ENCODE results near the gene PRKG1. TPM values are rescaled to one million over a fixed set of nuclear protein-coding genes. Genes with fewer than 3 reads are reported as not detected.
A peak's percentile ranks its signal among the peaks of the same experiment; 100 is the strongest.

PRKG1 gene
- polyA plus RNA-seq (ENCODE audit: insufficient read length in 4 of 4): 10 to 100 TPM; 12.7 to 21.2 (median 15.0) TPM

GRCh38 chr10:51074238-51075028, at the start of gene PRKG1:
TSS of gene PRKG1 (plus strand) at chr10:51074487.
- peak; percentile 56 to 69 (median 62) for DNase-seq (ENCODE audit: low read depth in 4 of 4, low spot score in 3 of 4)

DNA sequence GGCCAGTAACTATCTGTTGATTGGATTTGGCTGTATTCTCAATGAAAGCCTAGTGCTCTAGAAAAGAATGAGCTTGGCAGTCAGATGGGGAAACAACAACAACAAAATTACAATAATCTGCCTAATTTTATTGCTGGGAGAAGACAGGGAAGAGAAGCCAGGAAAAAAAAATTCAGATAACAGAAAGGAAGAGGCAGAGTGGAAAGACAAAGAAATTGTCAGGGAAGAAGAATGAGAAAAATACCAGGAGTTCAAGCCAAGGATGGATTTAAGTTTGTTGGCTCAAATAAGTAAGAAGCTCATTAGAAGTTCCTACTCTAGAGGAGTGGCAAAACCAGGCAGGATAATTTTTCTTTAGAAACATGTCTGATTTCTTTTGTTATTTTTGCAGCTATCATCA, 45.9 kb upstream of the PRKG1 start:
- DNase-seq (ENCODE audit: low read depth in 4 of 4, low spot score in 3 of 4): no peak

GRCh38 chr10:51029172-51029641, 45.1 kb upstream of the PRKG1 start:
- no peak for DNase-seq (ENCODE audit: low read depth in 4 of 4, low spot score in 3 of 4)

DNA sequence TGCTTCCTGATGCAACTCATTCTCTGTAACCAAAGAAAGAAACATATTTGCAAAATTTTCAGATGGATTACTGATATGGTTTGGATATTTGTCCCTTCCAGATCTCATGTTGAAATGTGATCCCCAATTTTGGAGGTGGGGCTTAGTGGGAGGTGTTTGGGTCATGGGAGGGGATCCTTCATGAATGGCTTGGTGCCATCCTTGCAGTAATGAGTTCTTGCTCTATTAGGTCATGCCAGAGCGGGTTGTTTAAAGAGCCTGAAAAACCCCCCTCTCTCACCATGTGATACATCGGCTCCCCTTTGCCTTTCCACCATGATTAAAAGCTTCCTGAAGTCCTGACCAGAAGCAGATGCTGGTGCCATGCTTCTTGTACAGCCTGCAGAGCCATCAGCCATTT, 43.8 kb upstream of the PRKG1 start:
- DNase-seq (ENCODE audit: low read depth in 4 of 4, low spot score in 3 of 4): no peak

- no peak for DNase-seq (ENCODE audit: low read depth in 4 of 4, low spot score in 3 of 4)
These were observed 42.3 kb upstream of the PRKG1 start for GRCh38 chr10:51031950-51032349.

DNA sequence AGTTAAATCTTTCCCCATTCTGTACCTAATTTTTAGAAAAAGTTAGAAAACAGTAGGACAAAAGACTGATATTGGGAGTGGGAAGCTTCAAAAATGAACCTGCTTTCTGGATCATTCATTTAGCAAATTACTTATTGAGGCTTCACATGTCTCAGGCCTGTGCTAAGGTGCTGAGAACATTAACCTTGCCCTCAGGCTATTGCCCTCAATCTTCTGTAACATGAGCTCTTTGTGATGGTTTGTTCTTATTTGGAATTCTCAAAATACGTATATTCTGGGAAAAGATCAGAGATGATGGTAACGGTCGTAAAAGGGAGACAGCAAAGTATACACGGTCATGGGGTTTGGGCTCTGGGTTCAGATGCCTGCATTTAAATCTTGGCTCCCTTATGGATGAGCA, 39.5 kb upstream of the PRKG1 start:
- no peak for DNase-seq (ENCODE audit: low read depth in 4 of 4, low spot score in 3 of 4)

DNA sequence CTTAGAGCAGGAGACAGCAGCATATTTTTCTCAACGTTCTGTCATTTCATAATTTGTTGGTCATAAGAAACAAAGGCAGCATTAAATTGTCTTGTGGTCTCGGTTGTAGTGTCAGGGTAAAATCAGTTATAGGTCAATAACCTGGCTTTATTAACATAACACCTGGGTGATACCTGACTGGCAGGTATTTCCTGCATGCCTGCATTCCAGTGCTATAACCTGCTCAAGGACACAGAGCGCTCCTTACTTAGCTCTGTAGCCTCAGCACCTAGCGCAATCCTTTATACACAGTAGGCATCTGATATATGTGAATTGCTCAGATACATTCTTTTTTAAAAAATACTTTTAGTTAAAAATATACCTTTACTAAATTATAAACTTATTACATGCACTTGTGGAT, 38.9 kb upstream of the PRKG1 start:
- no peak for DNase-seq (ENCODE audit: low read depth in 4 of 4, low spot score in 3 of 4)

GRCh38 chr10:51045871-51046270, 28.4 kb upstream of the PRKG1 start:
- no peak for DNase-seq (ENCODE audit: low read depth in 4 of 4, low spot score in 3 of 4)

DNA sequence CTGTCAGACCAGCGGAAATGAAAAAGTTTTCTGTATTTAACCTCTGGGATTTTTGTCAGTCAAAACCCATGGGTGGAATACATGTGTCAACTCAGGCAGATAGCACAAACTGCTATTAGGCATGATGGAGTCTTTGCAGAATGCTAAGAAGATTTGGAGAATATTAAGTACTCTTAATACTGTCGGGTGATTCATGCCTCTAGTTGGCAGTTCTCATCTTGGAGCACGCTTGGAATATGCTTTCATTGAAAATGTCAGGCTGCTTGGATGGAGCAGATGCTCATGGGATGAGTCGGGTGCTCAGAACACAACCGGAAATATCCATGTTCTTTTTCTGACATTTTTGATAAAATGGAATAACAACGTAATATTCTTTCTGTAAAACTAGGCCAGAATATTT, 27.6 kb upstream of the PRKG1 start:
- DNase-seq (ENCODE audit: low read depth in 4 of 4, low spot score in 3 of 4): no peak

DNA sequence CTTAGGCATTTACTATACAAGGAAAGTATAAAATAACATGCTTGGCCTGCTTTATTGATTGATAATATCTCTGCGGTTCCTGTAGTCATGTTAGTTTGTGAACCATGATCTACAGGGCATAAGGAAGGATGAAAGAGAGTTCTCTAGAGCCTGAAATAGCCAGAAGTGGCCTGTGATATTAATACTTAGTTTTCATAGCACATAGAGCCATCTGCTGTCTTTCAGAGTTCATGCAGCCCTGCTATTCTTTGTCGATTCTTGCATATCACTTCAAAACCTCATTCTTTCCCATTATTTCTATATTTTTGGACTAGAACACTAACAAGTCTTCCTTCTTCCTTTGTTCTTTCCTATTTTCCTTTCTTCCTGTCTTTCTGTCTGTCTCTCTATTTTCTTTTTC, 26.4 kb upstream of the PRKG1 start:
- no peak for DNase-seq (ENCODE audit: low read depth in 4 of 4, low spot score in 3 of 4)

- DNase-seq (ENCODE audit: low read depth in 4 of 4, low spot score in 3 of 4): no peak
These were observed 25.5 kb upstream of the PRKG1 start for GRCh38 chr10:51048792-51049191.

- no peak for DNase-seq (ENCODE audit: low read depth in 4 of 4, low spot score in 3 of 4)
These were observed 22.1 kb upstream of the PRKG1 start for GRCh38 chr10:51052163-51052562.

DNA sequence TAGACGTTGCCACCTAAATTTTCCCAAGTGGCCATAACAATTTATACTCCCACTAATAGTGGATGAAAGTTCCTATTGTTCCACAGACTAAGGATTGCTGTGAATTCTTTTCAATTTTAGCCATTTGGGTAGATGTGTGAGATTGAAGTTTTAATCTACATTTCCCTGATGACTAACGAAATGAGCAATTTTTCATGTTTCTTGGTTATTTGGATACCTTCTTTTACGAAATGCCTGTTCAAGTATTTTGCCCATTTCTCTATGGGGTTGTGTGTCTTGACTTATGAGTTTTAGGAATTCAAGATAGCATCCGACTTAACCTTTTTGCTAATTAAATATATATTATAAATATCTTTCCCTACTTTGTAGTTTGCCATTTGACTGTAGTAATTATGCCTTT, 16.4 kb upstream of the PRKG1 start:
- DNase-seq (ENCODE audit: low read depth in 4 of 4, low spot score in 3 of 4): no peak

GRCh38 chr10:51063166-51063565, 11.1 kb upstream of the PRKG1 start:
- no peak for DNase-seq (ENCODE audit: low read depth in 4 of 4, low spot score in 3 of 4)

DNA sequence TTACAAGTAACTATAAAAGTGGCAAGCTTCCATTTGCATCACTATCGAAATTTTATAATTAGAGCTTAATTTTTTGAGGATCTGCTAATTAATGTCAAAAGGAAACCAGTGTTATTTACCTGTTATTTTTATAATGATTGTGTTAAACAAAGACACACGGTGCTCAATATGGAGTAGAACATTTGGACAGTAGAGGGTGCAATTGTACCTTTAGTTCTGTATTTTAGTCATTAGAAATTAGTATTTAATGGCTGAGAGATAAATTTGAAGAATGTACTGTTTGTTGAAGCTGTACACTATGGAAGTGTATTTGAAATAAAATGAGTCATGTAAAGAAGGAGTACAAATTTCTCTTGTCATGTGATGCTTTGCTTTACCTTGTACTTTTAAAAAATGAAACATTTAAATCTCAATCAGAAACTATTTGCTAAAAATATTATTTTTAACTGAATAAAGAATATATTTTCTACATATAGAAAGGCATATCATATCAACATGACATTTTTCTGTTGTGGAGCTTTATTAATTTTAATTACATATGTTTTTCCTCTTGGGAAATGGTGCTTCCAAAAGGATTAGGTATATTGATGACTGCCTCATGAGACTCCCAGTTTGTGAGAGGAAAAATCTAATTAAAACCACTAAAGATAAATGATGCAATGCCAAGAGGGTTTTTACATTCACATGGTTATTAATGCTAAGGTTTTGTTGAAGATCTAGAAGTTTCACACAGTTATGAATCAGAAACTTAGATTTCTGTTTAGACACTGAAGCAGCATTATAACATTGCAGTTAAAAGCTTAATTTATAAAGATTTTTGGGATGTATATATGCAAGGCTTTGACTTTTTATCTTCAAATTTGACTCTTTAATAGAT, 10.4 kb upstream of the PRKG1 start:
- DNase-seq (ENCODE audit: low read depth in 4 of 4, low spot score in 3 of 4): peak in 2 of 4 donors; percentile 24 to 31

DNA sequence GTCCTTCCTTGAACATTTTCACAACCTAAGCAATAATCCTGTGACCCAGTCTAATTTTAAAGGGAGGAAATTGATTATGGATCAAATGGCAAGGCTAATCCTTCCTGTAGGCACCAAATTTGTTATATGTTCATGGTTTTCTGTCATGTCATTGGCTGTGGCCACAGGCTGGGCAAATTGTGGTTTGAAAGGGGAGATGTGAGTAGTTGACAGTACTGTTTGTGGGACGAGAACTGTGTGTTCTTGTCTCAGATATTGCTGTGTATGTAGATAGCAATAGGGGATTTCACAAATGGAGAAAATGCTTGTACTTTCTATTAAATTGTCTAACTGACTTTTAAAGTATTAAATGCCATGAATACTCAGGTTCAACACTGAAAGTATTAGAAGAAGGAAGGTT, 8.1 kb upstream of the PRKG1 start:
- no peak for DNase-seq (ENCODE audit: low read depth in 4 of 4, low spot score in 3 of 4)

DNA sequence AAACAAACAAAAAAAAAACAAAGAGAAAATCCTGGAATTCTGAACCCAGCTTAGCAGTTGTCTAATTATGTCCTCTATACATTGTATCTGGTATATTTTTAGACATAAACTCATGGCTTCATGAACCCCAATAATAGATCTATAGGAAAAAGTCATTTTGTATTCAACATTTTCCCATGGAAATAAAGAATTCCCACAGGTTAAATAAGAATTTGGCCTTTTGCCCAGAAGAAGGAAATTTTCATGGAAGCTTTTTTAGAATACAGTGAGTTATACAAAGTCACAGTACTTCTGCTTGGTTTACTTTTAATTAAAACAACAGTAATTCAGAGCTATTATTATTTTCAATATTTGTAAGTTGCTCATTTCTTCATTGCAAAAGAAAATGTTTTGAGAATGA, 2.1 kb upstream of the PRKG1 start:
- DNase-seq (ENCODE audit: low read depth in 4 of 4, low spot score in 3 of 4): no peak

- DNase-seq (ENCODE audit: low read depth in 4 of 4, low spot score in 3 of 4): no peak
These were observed 1.3 kb upstream of the PRKG1 start for GRCh38 chr10:51072921-51073434.

- peak in 1 of 4 donors; percentile 14 for DNase-seq (ENCODE audit: low read depth in 4 of 4, low spot score in 3 of 4)
These were observed 642 bp upstream of the PRKG1 start for GRCh38 chr10:51073453-51074237.

- no peak for DNase-seq (ENCODE audit: low read depth in 4 of 4, low spot score in 3 of 4)
These were observed 971 bp downstream of the PRKG1 start for GRCh38 chr10:51075043-51075872.
